Measurements from ENCODE around the gene LRRC7.

DNA sequence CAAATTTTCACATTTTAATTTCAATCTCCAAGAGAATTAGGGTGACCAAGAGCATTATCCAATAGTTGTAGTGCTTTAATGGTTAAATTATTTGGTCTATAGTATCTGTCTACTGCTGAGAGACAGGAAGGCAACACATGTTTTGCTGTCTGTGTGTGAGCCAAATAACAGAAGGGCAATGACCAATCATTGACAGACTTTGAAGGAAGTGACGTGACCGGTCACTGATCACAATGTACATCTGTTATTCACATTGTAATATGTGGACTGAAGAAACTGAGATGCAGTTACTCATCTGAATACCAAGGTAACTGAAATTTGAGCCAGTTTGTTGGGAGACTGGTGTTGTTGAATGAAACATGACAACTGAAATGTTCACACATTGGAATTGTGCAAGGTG is 440.9 kb downstream of the LRRC7 start:
- TF ChIP-seq, protein P1, sequence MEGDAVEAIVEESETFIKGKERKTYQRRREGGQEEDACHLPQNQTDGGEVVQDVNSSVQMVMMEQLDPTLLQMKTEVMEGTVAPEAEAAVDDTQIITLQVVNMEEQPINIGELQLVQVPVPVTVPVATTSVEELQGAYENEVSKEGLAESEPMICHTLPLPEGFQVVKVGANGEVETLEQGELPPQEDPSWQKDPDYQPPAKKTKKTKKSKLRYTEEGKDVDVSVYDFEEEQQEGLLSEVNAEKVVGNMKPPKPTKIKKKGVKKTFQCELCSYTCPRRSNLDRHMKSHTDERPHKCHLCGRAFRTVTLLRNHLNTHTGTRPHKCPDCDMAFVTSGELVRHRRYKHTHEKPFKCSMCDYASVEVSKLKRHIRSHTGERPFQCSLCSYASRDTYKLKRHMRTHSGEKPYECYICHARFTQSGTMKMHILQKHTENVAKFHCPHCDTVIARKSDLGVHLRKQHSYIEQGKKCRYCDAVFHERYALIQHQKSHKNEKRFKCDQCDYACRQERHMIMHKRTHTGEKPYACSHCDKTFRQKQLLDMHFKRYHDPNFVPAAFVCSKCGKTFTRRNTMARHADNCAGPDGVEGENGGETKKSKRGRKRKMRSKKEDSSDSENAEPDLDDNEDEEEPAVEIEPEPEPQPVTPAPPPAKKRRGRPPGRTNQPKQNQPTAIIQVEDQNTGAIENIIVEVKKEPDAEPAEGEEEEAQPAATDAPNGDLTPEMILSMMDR (IDR thresholded peaks at IDR 0.05), result no peak
- no peak for TF ChIP-seq POLR2A (IDR thresholded peaks at IDR 0.05)
